Measurements from ENCODE around the gene DDR1. TPM values are rescaled to one million over a fixed set of nuclear protein-coding genes. Genes with fewer than 3 reads are reported as not detected.
A peak's percentile ranks its signal among the peaks of the same experiment; 100 is the strongest.

The DDR1 gene
- 100 to 1,000 TPM; 145 to 336 (median 271) TPM for total RNA-seq
- long read RNA-seq, donor 1, transcript DDR1-232 (17 exons, 3,588 nt): major isoform, 5 of 128 reads
- long read RNA-seq, donor 1, partial matches to known transcripts: 94 of 128 reads
- long read RNA-seq, donor 1, other reads (novel, unspliced or antisense): 24 of 128 reads
- long read RNA-seq, donor 2, partial matches to known transcripts: 34 of 38 reads
- long read RNA-seq, donor 2, other reads (novel, unspliced or antisense): 1 of 38 reads

GRCh38 chr6:30883685-30884520 lies at the start of gene DDR1:
DDR1 (plus strand) TSS chr6:30884519; CDS start chr6:30888730, 4,211 bp downstream.
- intact Hi-C loops (cut with DNase I, micrococcal nuclease): loop anchor here (10.0 kb wide), 1 partner anchor 139 kb away; the partner anchor contains the start of genes FLOT1 (in 2 of the 2) and IER3 (in 2 of the 2)
- Histone ChIP-seq H3K4me3 (peak within 1 kb of the TSS; percentile 65), H3K4me1 (ENCODE audit: low read depth) (peaks cover 27% of the 10 kb centered on the region), H3K36me3 (ENCODE audit: low read depth) (no peaks in the 10 kb centered on the region), H3K9me3 (no peaks in the 10 kb centered on the region)
- peak; percentile 84 to 91 (median 85) for DNase-seq
- ATAC-seq: peak; percentile 62
- TF ChIP-seq CTCF (IDR thresholded peaks at IDR 0.05): no peak

GRCh38 chr6:30834646-30835045 lies 49.7 kb upstream of the DDR1 start:
- no peak for DNase-seq
- Histone ChIP-seq H3K4me1 (ENCODE audit: low read depth) (no peaks in the 10 kb centered on the region), H3K9me3 (no peaks in the 10 kb centered on the region), H3K36me3 (ENCODE audit: low read depth) (no peaks in the 10 kb centered on the region), H3K4me3 (no peak overlapping the region)
- ATAC-seq: peak; percentile 14
- intact Hi-C loops (cut with DNase I, micrococcal nuclease): no loop called here
- no peak for TF ChIP-seq CTCF (IDR thresholded peaks at IDR 0.05)

- H3K4me1 ChIP-seq (ENCODE audit: low read depth): peaks cover 4% of the 10 kb centered on the region
- intact Hi-C loops (cut with DNase I, micrococcal nuclease): no loop called here
- H3K4me3 ChIP-seq: no peak overlapping the region
- H3K36me3 ChIP-seq (ENCODE audit: low read depth): no peaks in the 10 kb centered on the region
- H3K9me3 ChIP-seq: no peaks in the 10 kb centered on the region
- TF ChIP-seq CTCF (IDR thresholded peaks at IDR 0.05): no peak
- ATAC-seq: no peak
- DNase-seq: no peak
Observed at GRCh38 chr6:30835576-30835975, 48.7 kb upstream of the DDR1 start.

- no peak overlapping the region for H3K4me3 ChIP-seq
- no peaks in the 10 kb centered on the region for H3K9me3 ChIP-seq
- no peak for TF ChIP-seq CTCF (IDR thresholded peaks at IDR 0.05)
- H3K36me3 ChIP-seq (ENCODE audit: low read depth): no peaks in the 10 kb centered on the region
- ATAC-seq (no peak), DNase-seq (no peak)
- H3K4me1 ChIP-seq (ENCODE audit: low read depth): peaks cover 8% of the 10 kb centered on the region
- intact Hi-C loops (cut with DNase I, micrococcal nuclease): no loop called here
Observed at GRCh38 chr6:30836431-30836866, 47.9 kb upstream of the DDR1 start.

- no peak overlapping the region for H3K4me3 ChIP-seq
- intact Hi-C loops (cut with DNase I, micrococcal nuclease): no loop called here
- no peak for ATAC-seq
- no peak for DNase-seq
- TF ChIP-seq CTCF (IDR thresholded peaks at IDR 0.05): no peak
- H3K9me3 ChIP-seq: no peaks in the 10 kb centered on the region
- H3K36me3 ChIP-seq (ENCODE audit: low read depth): no peaks in the 10 kb centered on the region
- peaks cover 8% of the 10 kb centered on the region for H3K4me1 ChIP-seq (ENCODE audit: low read depth)
Observed at GRCh38 chr6:30836957-30837356, 47.4 kb upstream of the DDR1 start.
